Measurements from ENCODE around the gene AJUBA.

AJUBA gene

DNA sequence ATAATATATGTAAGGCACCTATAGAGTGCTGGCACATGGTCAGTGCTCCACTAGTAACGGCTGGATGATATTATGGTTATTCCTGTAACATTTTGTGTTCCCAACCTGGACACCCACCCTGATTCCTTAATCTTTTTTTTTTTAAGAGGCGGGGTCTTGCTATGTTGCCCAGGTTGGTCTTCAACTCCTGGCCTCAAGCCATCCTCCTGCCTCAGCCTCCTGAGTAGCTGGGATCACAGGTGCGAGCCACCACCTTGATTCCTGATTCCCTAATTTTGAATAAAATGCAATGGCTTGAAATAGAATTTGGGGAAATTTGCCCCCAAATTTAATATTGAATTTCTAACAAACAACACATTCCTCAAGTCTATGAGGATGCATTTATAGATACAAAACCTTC is 20.2 kb upstream of the AJUBA start:
- intact Hi-C loops (cut with DNase I; ENCODE audit: low total_unique reads): no loop called here
- H3K27ac ChIP-seq: no peak overlapping the region

DNA sequence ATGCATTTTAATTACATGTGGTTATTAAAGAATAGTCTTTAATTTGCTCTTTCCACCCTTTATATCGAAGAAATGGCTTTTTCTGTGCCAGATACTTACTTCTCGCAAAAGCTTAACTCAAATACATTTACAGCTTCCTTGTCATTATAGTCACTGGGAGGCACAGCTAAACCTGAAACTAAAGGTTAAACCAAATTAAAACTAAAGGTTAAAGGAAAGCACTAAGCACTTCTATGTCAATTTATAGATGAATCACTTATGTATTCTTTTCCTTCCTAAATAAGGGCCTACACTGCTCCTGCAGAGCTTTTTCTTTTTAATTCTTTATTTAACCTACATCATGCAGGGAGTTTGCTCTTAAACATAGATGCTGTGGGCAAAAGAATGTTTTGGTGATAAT is 18.5 kb upstream of the AJUBA start:
- Histone ChIP-seq H3K4me3 (no peak overlapping the region), H3K9me3 (no peaks in the 10 kb centered on the region), H3K36me3 (peaks cover 0 to 10% (median 5%) of the 10 kb centered on the region in 3 donors), H3K27me3 (no peaks in the 10 kb centered on the region), H3K4me1 (peaks cover 0 to 1% (median 0%) of the 10 kb centered on the region in 4 donors), H3K27ac (no peak overlapping the region)
- TF ChIP-seq CTCF (IDR thresholded peaks at IDR 0.05): no peak
- intact Hi-C loops (cut with DNase I; ENCODE audit: low total_unique reads): no loop called here
- DNase-seq: no peak

More for the DNA sequence above, 20.2 kb upstream of the AJUBA start:
- Histone ChIP-seq H3K27me3 (no peaks in the 10 kb centered on the region), H3K4me1 (peaks cover 0 to 10% (median 9%) of the 10 kb centered on the region in 4 donors), H3K4me3 (no peak overlapping the region), H3K36me3 (peaks cover 0 to 10% (median 5%) of the 10 kb centered on the region in 3 donors), H3K9me3 (no peaks in the 10 kb centered on the region)
- no peak for DNase-seq
- TF ChIP-seq CTCF (IDR thresholded peaks at IDR 0.05): no peak

DNA sequence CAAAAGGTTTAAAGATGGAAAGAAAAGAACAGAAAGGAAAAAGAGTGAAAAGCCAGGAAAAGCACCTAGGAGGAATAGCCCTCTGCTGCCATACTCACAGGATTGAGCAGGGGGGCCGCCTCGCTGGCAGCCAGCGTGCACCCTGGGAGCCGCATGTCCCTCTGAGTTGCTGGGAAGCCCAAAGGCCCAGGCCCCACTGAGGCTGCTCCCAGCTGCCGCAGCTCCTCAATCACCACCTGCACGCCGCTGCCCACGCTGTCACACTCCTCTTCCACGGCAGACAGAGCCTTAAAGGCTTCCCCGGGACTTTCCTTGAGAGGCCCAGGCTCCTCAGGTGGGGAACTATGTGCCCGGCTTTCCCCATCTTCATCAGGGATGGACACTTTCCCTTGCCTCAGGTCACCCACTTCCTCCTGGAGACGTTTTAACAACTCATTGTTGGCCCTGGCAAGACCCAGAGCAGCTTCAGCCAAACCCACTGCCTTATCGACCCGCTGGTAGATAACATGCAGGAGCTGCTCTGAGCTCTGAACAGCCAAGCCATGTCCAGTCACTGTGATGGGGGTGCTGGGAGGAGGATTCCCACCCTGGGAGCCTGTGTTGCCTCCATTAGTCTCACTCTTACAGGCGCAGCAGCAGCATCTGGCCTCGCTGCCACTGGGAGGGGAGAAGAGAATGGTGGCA is 16.1 kb upstream of the AJUBA start:
- no peak for TF ChIP-seq CTCF (IDR thresholded peaks at IDR 0.05)
- DNase-seq: no peak
- Histone ChIP-seq H3K36me3 (peaks cover 0 to 10% (median 5%) of the 10 kb centered on the region in 3 donors), H3K27me3 (no peaks in the 10 kb centered on the region), H3K4me1 (peaks cover 0 to 5% (median 0%) of the 10 kb centered on the region in 4 donors), H3K4me3 (no peak overlapping the region), H3K9me3 (no peaks in the 10 kb centered on the region), H3K27ac (no peak overlapping the region)
- intact Hi-C loops (cut with DNase I; ENCODE audit: low total_unique reads): no loop called here

- no peak overlapping the region for H3K4me3 ChIP-seq
- peaks cover 0 to 10% (median 5%) of the 10 kb centered on the region in 3 donors for H3K36me3 ChIP-seq
- TF ChIP-seq CTCF (IDR thresholded peaks at IDR 0.05): no peak
- no peak for DNase-seq
- H3K4me1 ChIP-seq: peaks cover 0 to 5% (median 0%) of the 10 kb centered on the region in 4 donors
- H3K27ac ChIP-seq: no peak overlapping the region
- no peaks in the 10 kb centered on the region for H3K9me3 ChIP-seq
- H3K27me3 ChIP-seq: no peaks in the 10 kb centered on the region
- intact Hi-C loops (cut with DNase I; ENCODE audit: low total_unique reads): no loop called here
Measured at GRCh38 chr14:22997676-22998323, 15.4 kb upstream of the AJUBA start.

GRCh38 chr14:22996768-22997654 is 14.7 kb upstream of the AJUBA start:
- Histone ChIP-seq H3K27ac (no peak overlapping the region), H3K36me3 (peaks cover 0 to 10% (median 5%) of the 10 kb centered on the region in 3 donors), H3K27me3 (no peaks in the 10 kb centered on the region), H3K9me3 (no peaks in the 10 kb centered on the region), H3K4me1 (peaks cover 0 to 5% (median 0%) of the 10 kb centered on the region in 4 donors), H3K4me3 (no peak overlapping the region)
- intact Hi-C loops (cut with DNase I; ENCODE audit: low total_unique reads): no loop called here
- DNase-seq: no peak
- TF ChIP-seq CTCF (IDR thresholded peaks at IDR 0.05): no peak

Data from tibial artery (tissue), 4 donors.